Measurements from ENCODE around the gene MRPL3.

The MRPL3 gene

DNA sequence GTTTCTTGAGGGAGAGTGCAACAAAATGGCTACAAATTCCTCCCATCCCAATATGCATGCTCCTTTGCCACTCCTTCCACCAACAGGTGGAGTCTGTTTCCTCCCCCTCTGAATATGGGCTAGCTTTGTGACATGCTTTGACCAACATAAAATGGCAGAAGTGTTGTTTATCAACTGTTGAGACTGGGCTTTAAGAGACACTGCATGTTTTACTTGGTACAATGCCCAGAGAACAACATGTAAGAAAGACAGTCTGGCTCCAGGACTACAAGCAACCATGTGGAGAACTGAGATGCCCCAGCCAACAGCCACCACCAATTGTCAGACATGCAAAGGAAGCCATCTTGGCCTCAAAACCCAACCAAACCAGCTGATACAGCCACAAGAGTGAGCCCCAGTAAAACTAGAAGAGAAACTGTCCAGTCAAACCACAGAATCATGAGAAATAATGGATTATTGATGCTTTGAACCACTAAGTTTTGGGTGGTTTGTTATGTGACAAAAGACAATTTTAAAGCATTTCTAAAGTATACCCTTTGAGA is 80.7 kb downstream of the MRPL3 start:
- ATAC-seq (ENCODE audit: low read depth): no peak
- H3K4me3 ChIP-seq (ENCODE audit: severe bottlenecking): no peak overlapping the region
- DNase-seq (ENCODE audit: low spot score): no peak

DNA sequence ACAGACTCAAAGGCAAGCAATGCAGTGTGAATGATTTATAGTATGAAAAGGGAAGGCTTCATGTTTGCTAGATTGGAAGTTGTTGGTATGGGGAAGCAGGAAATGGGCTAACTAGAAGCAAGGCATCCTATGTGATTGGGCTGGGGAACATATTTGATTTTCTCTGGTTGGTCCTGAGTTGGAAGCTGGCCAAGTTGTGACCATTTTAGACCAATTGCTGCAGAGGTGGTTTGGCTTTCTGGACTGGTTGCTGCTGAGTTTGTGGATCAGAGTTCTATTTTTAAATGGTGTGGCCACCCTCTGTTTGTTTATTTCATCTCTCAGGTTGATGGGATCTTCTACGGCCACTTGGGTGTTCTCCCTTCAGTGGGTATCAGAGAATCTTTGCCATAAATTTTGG is 81.5 kb downstream of the MRPL3 start:
- ATAC-seq (ENCODE audit: low read depth) (no peak), DNase-seq (ENCODE audit: low spot score) (no peak)
- H3K4me3 ChIP-seq (ENCODE audit: severe bottlenecking): no peak overlapping the region
- no peak overlapping the region for H3K27ac ChIP-seq (ENCODE audit: poor library complexity, severe bottlenecking)
- TF ChIP-seq, protein P1, sequence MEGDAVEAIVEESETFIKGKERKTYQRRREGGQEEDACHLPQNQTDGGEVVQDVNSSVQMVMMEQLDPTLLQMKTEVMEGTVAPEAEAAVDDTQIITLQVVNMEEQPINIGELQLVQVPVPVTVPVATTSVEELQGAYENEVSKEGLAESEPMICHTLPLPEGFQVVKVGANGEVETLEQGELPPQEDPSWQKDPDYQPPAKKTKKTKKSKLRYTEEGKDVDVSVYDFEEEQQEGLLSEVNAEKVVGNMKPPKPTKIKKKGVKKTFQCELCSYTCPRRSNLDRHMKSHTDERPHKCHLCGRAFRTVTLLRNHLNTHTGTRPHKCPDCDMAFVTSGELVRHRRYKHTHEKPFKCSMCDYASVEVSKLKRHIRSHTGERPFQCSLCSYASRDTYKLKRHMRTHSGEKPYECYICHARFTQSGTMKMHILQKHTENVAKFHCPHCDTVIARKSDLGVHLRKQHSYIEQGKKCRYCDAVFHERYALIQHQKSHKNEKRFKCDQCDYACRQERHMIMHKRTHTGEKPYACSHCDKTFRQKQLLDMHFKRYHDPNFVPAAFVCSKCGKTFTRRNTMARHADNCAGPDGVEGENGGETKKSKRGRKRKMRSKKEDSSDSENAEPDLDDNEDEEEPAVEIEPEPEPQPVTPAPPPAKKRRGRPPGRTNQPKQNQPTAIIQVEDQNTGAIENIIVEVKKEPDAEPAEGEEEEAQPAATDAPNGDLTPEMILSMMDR (IDR thresholded peaks at IDR 0.05; ENCODE audit: poor library complexity, severe bottlenecking): no peak
- no peaks in the 10 kb centered on the region for H3K9me3 ChIP-seq (ENCODE audit: severe bottlenecking)
- no peaks in the 10 kb centered on the region for H3K4me1 ChIP-seq (ENCODE audit: insufficient read depth, poor library complexity, severe bottlenecking)
- H3K36me3 ChIP-seq (ENCODE audit: low read depth): no peaks in the 10 kb centered on the region
- no peaks in the 10 kb centered on the region for H3K27me3 ChIP-seq (ENCODE audit: insufficient read depth, poor library complexity, severe bottlenecking)

More for the DNA sequence above, 80.7 kb downstream of the MRPL3 start:
- Histone ChIP-seq H3K9me3 (ENCODE audit: severe bottlenecking) (no peaks in the 10 kb centered on the region), H3K27ac (ENCODE audit: poor library complexity, severe bottlenecking) (no peak overlapping the region), H3K27me3 (ENCODE audit: insufficient read depth, poor library complexity, severe bottlenecking) (no peaks in the 10 kb centered on the region), H3K4me1 (ENCODE audit: insufficient read depth, poor library complexity, severe bottlenecking) (no peaks in the 10 kb centered on the region), H3K36me3 (ENCODE audit: low read depth) (no peaks in the 10 kb centered on the region)
- TF ChIP-seq, protein P1 (IDR thresholded peaks at IDR 0.05; ENCODE audit: poor library complexity, severe bottlenecking): no peak

DNA sequence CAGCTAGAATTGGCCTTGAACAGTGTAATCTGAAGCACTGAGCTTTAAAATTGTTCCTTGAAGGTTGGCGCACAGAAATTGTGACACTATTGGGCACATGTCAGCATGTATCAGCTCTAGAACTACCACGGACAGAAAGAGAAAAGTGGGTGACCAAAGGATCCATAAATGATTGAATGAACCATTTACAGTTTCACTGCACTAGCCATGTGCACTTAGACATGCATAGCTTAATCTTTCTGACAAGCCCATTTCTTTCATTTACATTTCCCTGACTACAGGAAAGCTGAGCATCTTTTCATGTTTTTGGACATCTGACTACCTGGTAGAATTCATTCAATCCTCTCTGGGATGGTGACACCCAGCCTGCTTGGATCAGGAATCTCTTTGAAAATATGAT is 85.0 kb downstream of the MRPL3 start:
- DNase-seq (ENCODE audit: low spot score): no peak
- Histone ChIP-seq H3K27me3 (ENCODE audit: insufficient read depth, poor library complexity, severe bottlenecking) (no peaks in the 10 kb centered on the region), H3K4me3 (ENCODE audit: severe bottlenecking) (no peak overlapping the region), H3K36me3 (ENCODE audit: low read depth) (no peaks in the 10 kb centered on the region), H3K9me3 (ENCODE audit: severe bottlenecking) (no peaks in the 10 kb centered on the region), H3K4me1 (ENCODE audit: insufficient read depth, poor library complexity, severe bottlenecking) (no peaks in the 10 kb centered on the region), H3K27ac (ENCODE audit: poor library complexity, severe bottlenecking) (no peak overlapping the region)
- TF ChIP-seq, protein P1 (IDR thresholded peaks at IDR 0.05; ENCODE audit: poor library complexity, severe bottlenecking): no peak
- ATAC-seq (ENCODE audit: low read depth): no peak
